Stomach (tissue), 9 donors: ENCODE data around the gene ACTN4. TPM values are rescaled to one million over a fixed set of nuclear protein-coding genes. Genes with fewer than 3 reads are reported as not detected.

Experiments
- DNase-seq, 2 donors: peaks; one replicate each; pipeline versions ENCODE4 v3.0.0 to v3.0.0-alpha.2; 2013 to 2019
- H3K27ac ChIP-seq, 5 donors: fragments of 200-600 bp in 4 of 5; sonication (generic) in 4 of 5; one replicate each; pipeline ENCODE4 v1.5.1; 2013 to 2019; ENCODE audit warnings: mild to moderate bottlenecking in 1 of 5, moderate library complexity in 1 of 5
- H3K27me3 ChIP-seq, 3 donors: fragments of 200-600 bp; sonication (generic); one replicate each; pipeline ENCODE4 v1.5.1; 2017 to 2019; ENCODE audit warnings: mixed run types in 1 of 3
- H3K36me3 ChIP-seq, 4 donors: fragments of 200-600 bp; sonication (generic); 1 replicate in 3 of 4; 2 replicates in 1 of 4; pipeline ENCODE4 v1.5.1; 2016 to 2019
- H3K4me1 ChIP-seq, 4 donors: fragments of 200-600 bp; sonication (generic); one replicate each; pipeline ENCODE4 v1.5.1; 2016 to 2019
- H3K4me3 ChIP-seq, 4 donors: fragments of 200-600 bp; sonication (generic) in 3 of 4; one replicate each; pipeline ENCODE4 v1.5.1; 2016 to 2019; ENCODE audit warnings: mild to moderate bottlenecking in 1 of 4
- H3K9me3 ChIP-seq, 4 donors: fragments of 200-600 bp; sonication (generic); one replicate each; pipeline ENCODE4 v1.5.1; 2016 to 2019
- CTCF ChIP-seq, 7 experiments: fragments of 450-650 bp in 4 of 7; fragments of 200-600 bp in 3 of 7; sonication (generic) in 3 of 7; IDR thresholded peaks; one replicate each; pipeline ENCODE4 v1.5.1; 2016 to 2019; ENCODE audit warnings: antibody characterized with exemption in 7 of 7, control low read depth in 2 of 7, mild to moderate bottlenecking in 1 of 7
- EP300 ChIP-seq: sonication (generic); formaldehyde crosslinking; IDR thresholded peaks from one replicate; pipeline ENCODE4 v1.6.1; 2017; ENCODE audit warnings: antibody characterized with exemption
- POLR2A ChIP-seq, 4 donors: fragments of 450-650 bp; IDR thresholded peaks; one replicate each; pipeline ENCODE4 v1.6.1; 2016; ENCODE audit warnings: antibody characterized with exemption in 4 of 4, control low read depth in 2 of 4, mild to moderate bottlenecking in 1 of 4, moderate library complexity in 1 of 4
- POLR2AphosphoS5 ChIP-seq, 3 donors: sonication (generic); formaldehyde crosslinking; IDR thresholded peaks; one replicate each; pipeline ENCODE4 v1.6.1; 2016; ENCODE audit warnings: antibody characterized with exemption in 3 of 3
- WGBS, 5 donors: extraction: QIAGEN DNeasy Blood & Tissue Kit in 3 of 5; methylation state at CpG; one replicate each; pipeline versions ENCODE4 v1.1.5 to v1.1.7; 2013 to 2018; 5-methylcytosine and 5-hydroxymethylcytosine counted together
- intact Hi-C: fragments of 100-400 bp; cut with DNase I; formaldehyde crosslinking; loops from one replicate; pipeline ENCODE4 v1.15.1; 2023; ENCODE audit warnings: low total_unique reads
- polyA plus RNA-seq, 3 donors: library from polyadenylated mRNA; stranded (reverse); fragments of 200-250 nt; gene quantifications; one replicate each; pipeline ENCODE4 v1.2.3, GENCODE V29; 2013
- total RNA-seq, 5 donors: library from RNA; depleted of rRNA; stranded (reverse); fragments of >200 nt; gene quantifications; one replicate each; pipeline versions ENCODE4 v1.1.0 to v1.2.3, GENCODE V29; 2014 to 2016
- donor health status: healthy with polysubstance abuse.
- donor health status: Bipolar disorder and iron deficiency.
- donor health status: healthy.

Gene ACTN4
- total and polyA plus RNA-seq, 8 donors, result 55.3 to 343 (median 261) TPM

GRCh38 chr19:38683393-38684077, 36.1 kb downstream of the ACTN4 start:
- H3K27ac ChIP-seq, result peak overlapping the region; percentile 87 to 96 (median 92)
- TF ChIP-seq POLR2AphosphoS5 (IDR thresholded peaks at IDR 0.05) (peak; percentile 43 to 76 (median 59)), POLR2A (IDR thresholded peaks at IDR 0.05) (no peak), CTCF (IDR thresholded peaks at IDR 0.05) (no peak), EP300 (no peak)
- intact Hi-C loops, result no loop called here
- H3K36me3 ChIP-seq, result peaks cover 0 to 8% (median 5%) of the 10 kb centered on the region in 4 donors
- peak; percentile 86 to 96 for DNase-seq
- H3K9me3 ChIP-seq, result no peaks in the 10 kb centered on the region
- no peak overlapping the region for H3K4me3 ChIP-seq
- WGBS, 5 donors, result 16 to 48% (median 22%) methylated on average over 8 to 10 of the region's 10 CpGs
- H3K27me3 ChIP-seq, result no peaks in the 10 kb centered on the region
- H3K4me1 ChIP-seq, result peaks cover 72 to 98% (median 85%) of the 10 kb centered on the region in 4 donors

GRCh38 chr19:38684078-38684861, 36.8 kb downstream of the ACTN4 start:
- Histone ChIP-seq H3K36me3 (peaks cover 0 to 4% (median 1%) of the 10 kb centered on the region in 4 donors), H3K4me1 (peaks cover 72 to 98% (median 85%) of the 10 kb centered on the region in 4 donors), H3K4me3 (no peak overlapping the region), H3K27me3 (no peaks in the 10 kb centered on the region), H3K27ac (peak overlapping the region; percentile 87 to 96 (median 92)), H3K9me3 (no peaks in the 10 kb centered on the region)
- TF ChIP-seq POLR2A (IDR thresholded peaks at IDR 0.05), result no peak
- TF ChIP-seq POLR2AphosphoS5 (IDR thresholded peaks at IDR 0.05), result peak in 2 of 3 donors; percentile 46 to 66
- intact Hi-C loops, result no loop called here
- peak; percentile 64 to 92 for DNase-seq
- 19 to 34% (median 28%) methylated on average over 7 of the region's 7 CpGs for WGBS, 5 donors

GRCh38 chr19:38684862-38685665, 37.6 kb downstream of the ACTN4 start:
- TF ChIP-seq POLR2AphosphoS5 (IDR thresholded peaks at IDR 0.05) (no peak), EP300 (no peak), CTCF (IDR thresholded peaks at IDR 0.05) (no peak), POLR2A (IDR thresholded peaks at IDR 0.05) (no peak)
- WGBS, 5 donors, result 78 to 85% (median 82%) methylated on average over 15 of the region's 15 CpGs
- Histone ChIP-seq H3K9me3 (no peaks in the 10 kb centered on the region), H3K4me1 (peaks cover 67 to 98% (median 82%) of the 10 kb centered on the region in 4 donors), H3K4me3 (no peak overlapping the region), H3K36me3 (peaks cover 0 to 4% (median under 1%) of the 10 kb centered on the region in 4 donors), H3K27ac (peak overlapping the region; percentile 64 to 96 (median 92)), H3K27me3 (no peaks in the 10 kb centered on the region)
- DNase-seq, result no peak
- intact Hi-C loops, result no loop called here

GRCh38 chr19:38685666-38686529, 38.4 kb downstream of the ACTN4 start:
- peak in 1 of 2 donors; percentile 78 for DNase-seq
- Histone ChIP-seq H3K4me1 (peaks cover 62 to 98% (median 80%) of the 10 kb centered on the region in 4 donors), H3K4me3 (no peak overlapping the region), H3K27me3 (no peaks in the 10 kb centered on the region), H3K27ac (peak overlapping the region; percentile 64 to 96 (median 92)), H3K36me3 (peaks cover 0 to 11% (median 4%) of the 10 kb centered on the region in 4 donors), H3K9me3 (no peaks in the 10 kb centered on the region)
- intact Hi-C loops, result no loop called here
- TF ChIP-seq POLR2A (IDR thresholded peaks at IDR 0.05) (no peak), EP300 (no peak), POLR2AphosphoS5 (IDR thresholded peaks at IDR 0.05) (no peak), CTCF (IDR thresholded peaks at IDR 0.05) (peak in 5 of 7 experiments; percentile 19 to 46 (median 39))
- 12 to 21% (median 16%) methylated on average over 10 of the region's 10 CpGs for WGBS, 5 donors
